Activated CD8-positive, alpha-beta T cell treated with anti-CD3 and anti-CD28 coated beads for 36 hours (primary cell): ENCODE results near the gene C6orf47. TPM values are rescaled to one million over a fixed set of nuclear protein-coding genes. Genes with fewer than 3 reads are reported as not detected.

Source experiments
- ATAC-seq: fragments of 200-7000 bp; cut with Tn5 transposase; one replicate; pipeline ENCODE4 v1.10.0; 2021; ENCODE audit warnings: mild to moderate bottlenecking, moderate library complexity
- CTCF ChIA-PET: fragments of 350-600 bp; sonication (Branson Sonifier 250); formaldehyde crosslinking; loops from one replicate; lab custom pipeline; 2021; ENCODE audit warnings: antibody characterized with exemption; lab: Charles Lee
- POLR2A ChIA-PET: fragments of 350-600 bp; sonication (Branson Sonifier 250); formaldehyde crosslinking; loops from one replicate; lab custom pipeline; 2021; ENCODE audit warnings: antibody characterized with exemption; lab: Charles Lee
- DNase-seq: peaks from one replicate; pipeline ENCODE4 v3.0.0-alpha.2; 2020
- H3K27ac Mint-ChIP-seq: one replicate; pipeline ENCODE4 v1.8.0; 2021; ENCODE audit warnings: mild to moderate bottlenecking, mixed read lengths
- H3K27me3 Mint-ChIP-seq: one replicate; pipeline ENCODE4 v1.8.0; 2021; ENCODE audit warnings: mixed read lengths
- H3K36me3 Mint-ChIP-seq: one replicate; pipeline ENCODE4 v1.8.0; 2021; ENCODE audit warnings: low read depth, mixed read lengths
- H3K4me1 Mint-ChIP-seq: one replicate; pipeline ENCODE4 v1.8.0; 2021; ENCODE audit warnings: low read depth, mixed read lengths
- H3K4me3 Mint-ChIP-seq: one replicate; pipeline ENCODE4 v1.8.0; 2021; ENCODE audit warnings: mild to moderate bottlenecking, moderate library complexity, mixed read lengths
- H3K9me3 Mint-ChIP-seq: one replicate; pipeline ENCODE4 v1.8.0; 2021; ENCODE audit warnings: mixed read lengths
- CTCF ChIP-seq: fragments of 200-600 bp; IDR thresholded peaks from one replicate; pipeline ENCODE4 v1.8.0; 2022; ENCODE audit warnings: antibody characterized with exemption, mild to moderate bottlenecking
- intact Hi-C: fragments of 100-400 bp; cut with micrococcal nuclease; formaldehyde crosslinking; loops from one replicate; pipeline ENCODE4 v1.10.0; 2022
- total RNA-seq, 2 experiments: library from RNA; stranded (reverse); gene quantifications; one replicate each; pipeline ENCODE4 v1.2.3, GENCODE V29; 2021

Gene C6orf47
- total RNA-seq, 2 experiments from 2014 or later = 11.4 to 11.7 TPM

- no peak overlapping the region for H3K27ac Mint-ChIP-seq
- no peak for DNase-seq
- H3K9me3 Mint-ChIP-seq = no peaks in the 10 kb centered on the region
- H3K4me3 Mint-ChIP-seq = no peak overlapping the region
- H3K4me1 Mint-ChIP-seq = peaks cover 5% of the 10 kb centered on the region
- H3K36me3 Mint-ChIP-seq = peaks cover 14% of the 10 kb centered on the region
- no peak for ATAC-seq
- H3K27me3 Mint-ChIP-seq = no peaks in the 10 kb centered on the region
- intact Hi-C loops = no loop called here
- ChIA-PET CTCF (interaction anchor here (0.8 to 1.5 kb wide), 3 partner anchors 27 to 82 kb away, joined by 3 to 4 read pairs (median 3); partner anchors contain the start of gene C6orf47), POLR2A (interaction anchor here (0.8 to 1.3 kb wide), 3 partner anchors 10 to 51 kb away, joined by 3 to 4 read pairs (median 3); partner anchors contain the start of genes BAG6 and MSH5)
- TF ChIP-seq CTCF = no peak
These were observed 27.5 kb upstream of the C6orf47 start for GRCh38 chr6:31687860-31688693.

- peaks cover 10% of the 10 kb centered on the region for H3K36me3 Mint-ChIP-seq
- TF ChIP-seq CTCF = no peak
- no peaks in the 10 kb centered on the region for H3K27me3 Mint-ChIP-seq
- CTCF ChIA-PET = interaction anchor here (1.4 kb wide), 1 partner anchor 35 kb away, joined by 3 read pairs; no protein-coding TSS in a partner anchor
- H3K4me1 Mint-ChIP-seq = peaks cover 5% of the 10 kb centered on the region
- no peak overlapping the region for H3K27ac Mint-ChIP-seq
- POLR2A ChIA-PET = interaction anchor here (0.8 to 1.5 kb wide), 4 partner anchors 18 to 52 kb away, joined by 3 to 4 read pairs (median 3); partner anchors contain the start of genes BAG6, LY6G5B, MPIG6B and MSH5
- H3K4me3 Mint-ChIP-seq = no peak overlapping the region
- H3K9me3 Mint-ChIP-seq = no peaks in the 10 kb centered on the region
- intact Hi-C loops = no loop called here
- no peak for ATAC-seq
- no peak for DNase-seq
These were observed 26.7 kb upstream of the C6orf47 start for GRCh38 chr6:31687321-31687720.

GRCh38 chr6:31686483-31686882 is 25.9 kb upstream of the C6orf47 start:
- DNase-seq (no peak), ATAC-seq (no peak)
- Mint-ChIP-seq H3K4me3 (no peak overlapping the region), H3K4me1 (peaks cover 7% of the 10 kb centered on the region), H3K27me3 (no peaks in the 10 kb centered on the region), H3K27ac (no peak overlapping the region), H3K36me3 (peaks cover 11% of the 10 kb centered on the region), H3K9me3 (no peaks in the 10 kb centered on the region)
- intact Hi-C loops = no loop called here
- ChIA-PET CTCF (interaction anchor here (0.9 kb wide), 1 partner anchor 8 kb away, joined by 3 read pairs; no protein-coding TSS in a partner anchor), POLR2A (interaction anchor here (1.1 to 1.5 kb wide), 2 partner anchors 17 to 37 kb away, joined by 3 read pairs; partner anchors contain the start of genes LY6G5B and MPIG6B)
- no peak for TF ChIP-seq CTCF

- no peak for DNase-seq
- CTCF ChIA-PET = interaction anchor here (1.6 to 1.9 kb wide), 2 partner anchors 86 to 187 kb away, joined by 3 to 5 read pairs; no protein-coding TSS in a partner anchor
- peaks cover 8% of the 10 kb centered on the region for H3K36me3 Mint-ChIP-seq
- H3K9me3 Mint-ChIP-seq = no peaks in the 10 kb centered on the region
- no peak for TF ChIP-seq CTCF
- H3K4me3 Mint-ChIP-seq = no peak overlapping the region
- intact Hi-C loops = no loop called here
- H3K27me3 Mint-ChIP-seq = no peaks in the 10 kb centered on the region
- H3K4me1 Mint-ChIP-seq = peaks cover 11% of the 10 kb centered on the region
- POLR2A ChIA-PET = interaction anchor here (1.7 kb wide), 1 partner anchor 123 kb away, joined by 3 read pairs; the partner anchor contains the start of gene LSM2
- no peak overlapping the region for H3K27ac Mint-ChIP-seq
- no peak for ATAC-seq
These were observed 23.0 kb upstream of the C6orf47 start for GRCh38 chr6:31683591-31683990.
